ENCODE measurements around the gene PKIG. TPM values are rescaled to one million over a fixed set of nuclear protein-coding genes. Genes with fewer than 3 reads are reported as not detected.
"Not testable (repeated sequence)": the region's sequence is repeated elsewhere in the genome, so short reads cannot be mapped to it uniquely, and the experiment has no call there.

The PKIG gene
- total RNA-seq, 1 experiment from 2014 or later = 20.1 TPM

GRCh38 chr20:44560229-44560628, 22.1 kb upstream of the PKIG start:
- no peaks in the 10 kb centered on the region for H3K79me2 ChIP-seq (ENCODE audit: insufficient read depth, low read length)
- no peak overlapping the region for H3K4me2 ChIP-seq (ENCODE audit: low read length)
- BruUV-seq (replicated peaks) = no TSS peak
- intact Hi-C loops (cut with micrococcal nuclease) = no loop called here
- H3K4me1 ChIP-seq (ENCODE audit: control insufficient read depth in 1 of 2, insufficient read depth in 2 of 2, low read length in 2 of 2) = no peaks in the 10 kb centered on the region
- no peaks in the 10 kb centered on the region for H3K9me2 ChIP-seq (ENCODE audit: insufficient read depth)
- RAD21 ChIA-PET (ENCODE audit: low non-redundant PET in 1 of 2, low total read pairs in 2 of 2, uncharacterized antibody in 2 of 2, unreplicated experiment in 2 of 2) = no interaction called here
- H3K27me3 ChIP-seq (ENCODE audit: insufficient read depth, low read length) = no peaks in the 10 kb centered on the region
- no peaks in the 10 kb centered on the region for H3K9me3 ChIP-seq (ENCODE audit: control insufficient read depth in 1 of 2, insufficient read depth in 1 of 2, low read depth in 1 of 2, low read length in 2 of 2)
- POLR2A ChIA-PET = no interaction called here
- ATAC-seq = no peak
- CTCF ChIA-PET = interaction anchor here (1.4 kb wide), 1 partner anchor 123 kb away, joined by 3 read pairs; no protein-coding TSS in a partner anchor
- H3K9ac ChIP-seq (ENCODE audit: low read length) = no peak overlapping the region
- no peaks in the 10 kb centered on the region for H3K36me3 ChIP-seq (ENCODE audit: control insufficient read depth in 1 of 2, insufficient read depth in 2 of 2, low read length in 2 of 2)
- H2AFZ ChIP-seq (ENCODE audit: low read depth, low read length, poor library complexity, severe bottlenecking) = no peak overlapping the region
- no peaks in the 10 kb centered on the region for H4K20me1 ChIP-seq (ENCODE audit: insufficient read depth)
- no peak overlapping the region for H3K4me3 ChIP-seq (replicated peaks in 1 of 2; ENCODE audit: low read depth in 1 of 2, low read length in 2 of 2)
- TF ChIP-seq SRF (IDR thresholded peaks at IDR 0.05; ENCODE audit: low read depth) (no peak), TCF7L2 (IDR thresholded peaks at IDR 0.05; ENCODE audit: borderline replicate concordance, extremely low read depth, insufficient read depth, insufficient read length) (no peak), EZH2phosphoT487 (IDR thresholded peaks at IDR 0.05; ENCODE audit: borderline replicate concordance) (no peak), ATF3 (IDR thresholded peaks at IDR 0.05) (no peak), JUND (IDR thresholded peaks at IDR 0.05) (no peak), SIN3A (IDR thresholded peaks at IDR 0.05; ENCODE audit: low read depth) (no peak), FOSL1 (IDR thresholded peaks at IDR 0.05; ENCODE audit: low read depth) (no peak), RAD21 (IDR thresholded peaks at IDR 0.05; ENCODE audit: low read depth) (no peak), SP1 (IDR thresholded peaks at IDR 0.05; ENCODE audit: low read depth) (no peak), MAX (IDR thresholded peaks at IDR 0.05) (no peak), POLR2AphosphoS5 (IDR thresholded peaks at IDR 0.05; ENCODE audit: low read depth, low read length) (no peak), ZFX (IDR thresholded peaks at IDR 0.05) (no peak), POLR2A (IDR thresholded peaks at IDR 0.05; ENCODE audit: borderline replicate concordance, extremely low read depth, insufficient read depth, insufficient read length) (no peak), CBX3 (IDR thresholded peaks at IDR 0.05; ENCODE audit: low read depth) (no peak), CEBPB (IDR thresholded peaks at IDR 0.05; ENCODE audit: low read depth) (no peak)
- no peak for DNase-seq (ENCODE audit: low read depth, low spot score)
- H3K27ac ChIP-seq (ENCODE audit: low read depth, low read length) = no peak overlapping the region

- H3K79me2 ChIP-seq (ENCODE audit: insufficient read depth, low read length); H3K4me3 ChIP-seq (replicated peaks in 1 of 2; ENCODE audit: low read depth in 1 of 2, low read length in 2 of 2); H3K4me2 ChIP-seq (ENCODE audit: low read length); H3K4me1 ChIP-seq (ENCODE audit: control insufficient read depth in 1 of 2, insufficient read depth in 2 of 2, low read length in 2 of 2); H3K27me3 ChIP-seq (ENCODE audit: insufficient read depth, low read length); H3K9me2 ChIP-seq (ENCODE audit: insufficient read depth); DNase-seq (ENCODE audit: low read depth, low spot score); H4K20me1 ChIP-seq (ENCODE audit: insufficient read depth); H3K9ac ChIP-seq (ENCODE audit: low read length); RAD21 ChIA-PET (ENCODE audit: low non-redundant PET in 1 of 2, low total read pairs in 2 of 2, uncharacterized antibody in 2 of 2, unreplicated experiment in 2 of 2); ATAC-seq; H3K9me3 ChIP-seq (ENCODE audit: control insufficient read depth in 1 of 2, insufficient read depth in 1 of 2, low read depth in 1 of 2, low read length in 2 of 2); H3K36me3 ChIP-seq (ENCODE audit: control insufficient read depth in 1 of 2, insufficient read depth in 2 of 2, low read length in 2 of 2); H3K27ac ChIP-seq (ENCODE audit: low read depth, low read length); POLR2A ChIA-PET; H2AFZ ChIP-seq (ENCODE audit: low read depth, low read length, poor library complexity, severe bottlenecking); intact Hi-C loops (cut with micrococcal nuclease); BruUV-seq (replicated peaks): not testable (repeated sequence)
- CTCF ChIA-PET = interaction anchor here (1.4 kb wide), 1 partner anchor 123 kb away, joined by 3 read pairs; no protein-coding TSS in a partner anchor
These were observed 21.6 kb upstream of the PKIG start for GRCh38 chr20:44560818-44561217.
